Activated CD8-positive, alpha-beta memory T cell treated with anti-CD3 and anti-CD28 coated beads, Interleukin-2, amount 50 U/mL, for 24 hours (primary cell): ENCODE measurements around the gene TMEM39A.

Experiments
- DNase-seq: peaks from one replicate; pipeline ENCODE4 v3.0.0-alpha.2; 2020; ENCODE audit errors: extremely low read depth

The TMEM39A gene

GRCh38 chr3:119400466-119400865 is 62.9 kb downstream of the TMEM39A start:
- no peak for DNase-seq

GRCh38 chr3:119396870-119397269 is 66.5 kb downstream of the TMEM39A start:
- DNase-seq: no peak

- DNase-seq: no peak
Measured at GRCh38 chr3:119395923-119396358, 67.5 kb downstream of the TMEM39A start.

- no peak for DNase-seq
Measured at GRCh38 chr3:119388577-119388976, 74.8 kb downstream of the TMEM39A start.

- DNase-seq: no peak
Measured at GRCh38 chr3:119382134-119382533, 81.3 kb downstream of the TMEM39A start.

GRCh38 chr3:119380697-119381096 is 82.7 kb downstream of the TMEM39A start:
- no peak for DNase-seq
